HG03159 (cell line): ENCODE data around the gene WAPL.
"Not testable (repeated sequence)": the region's sequence is repeated elsewhere in the genome, so short reads cannot be mapped to it uniquely, and the experiment has no call there.

Experiments used
- ATAC-seq: cut with Tn5 transposase; IDR thresholded peaks from one replicate; pipeline ENCODE4 v1.9.1; 2021; ENCODE audit warnings: mild to moderate bottlenecking, moderate library complexity; ENCODE audit not compliant: unreplicated experiment

Gene WAPL

GRCh38 chr10:86391236-86391840 lies 130.3 kb downstream of the WAPL start:
- no peak for ATAC-seq

GRCh38 chr10:86390337-86391120 lies 131.1 kb downstream of the WAPL start:
- no peak for ATAC-seq

- ATAC-seq = peak; percentile 50
Measured at GRCh38 chr10:86389441-86390193, 132.0 kb downstream of the WAPL start.

- not testable (repeated sequence) for ATAC-seq
Measured at GRCh38 chr10:86389109-86389440, 132.5 kb downstream of the WAPL start.

GRCh38 chr10:86388119-86388704 lies 133.4 kb downstream of the WAPL start:
- ATAC-seq = no peak

- no peak for ATAC-seq
Measured at GRCh38 chr10:86387178-86387794, 134.3 kb downstream of the WAPL start.

GRCh38 chr10:86385806-86386205 lies 135.8 kb downstream of the WAPL start:
- ATAC-seq = no peak
